Measurements from ENCODE around the gene BICD1.

BICD1 gene

GRCh38 chr12:32106517-32107358, at the start of gene BICD1:
BICD1 (plus strand) TSS chr12:32106847; CDS start chr12:32107332, 485 bp downstream.
- H3K36me3 ChIP-seq (ENCODE audit: insufficient read depth, insufficient read length, low read length) = peaks cover 16% of the 10 kb centered on the region
- peaks cover 4% of the 10 kb centered on the region for H3K4me1 ChIP-seq (ENCODE audit: insufficient read depth, insufficient read length)
- peak; percentile 95 for DNase-seq (ENCODE audit: low read depth, low spot score)
- no peak for TF ChIP-seq ZNF274 (IDR thresholded peaks at IDR 0.05; ENCODE audit: low read depth, low read length)
- peak; percentile 52 for TF ChIP-seq YY1 (IDR thresholded peaks at IDR 0.05; ENCODE audit: insufficient read depth, insufficient read length)
- no peaks in the 10 kb centered on the region for H3K27me3 ChIP-seq (ENCODE audit: insufficient read depth, insufficient read length)
- H3K9ac ChIP-seq (ENCODE audit: insufficient read length, low read depth) = peak within 1 kb of the TSS; percentile 100
- no peaks in the 10 kb centered on the region for H3K9me3 ChIP-seq (ENCODE audit: insufficient read depth, low read length)
- peak within 1 kb of the TSS; percentile 99 for H3K4me3 ChIP-seq (ENCODE audit: insufficient read length, low read depth)

- TF ChIP-seq ZNF274 (IDR thresholded peaks at IDR 0.05; ENCODE audit: low read depth, low read length) (no peak), SUZ12 (IDR thresholded peaks at IDR 0.05; ENCODE audit: extremely low read depth, insufficient read depth, insufficient read length) (no peak), YY1 (IDR thresholded peaks at IDR 0.05; ENCODE audit: insufficient read depth, insufficient read length) (no peak)
- no peaks in the 10 kb centered on the region for H3K4me1 ChIP-seq (ENCODE audit: insufficient read depth, insufficient read length)
- no peak for DNase-seq (ENCODE audit: low read depth, low spot score)
- no peaks in the 10 kb centered on the region for H3K9me3 ChIP-seq (ENCODE audit: insufficient read depth, low read length)
- no peaks in the 10 kb centered on the region for H3K27me3 ChIP-seq (ENCODE audit: insufficient read depth, insufficient read length)
- no peak overlapping the region for H3K9ac ChIP-seq (ENCODE audit: insufficient read length, low read depth)
- H3K36me3 ChIP-seq (ENCODE audit: insufficient read depth, insufficient read length, low read length) = no peaks in the 10 kb centered on the region
- no peak overlapping the region for H3K4me3 ChIP-seq (ENCODE audit: insufficient read length, low read depth)
Measured at GRCh38 chr12:32061033-32061432, 45.6 kb upstream of the BICD1 start.

GRCh38 chr12:32062881-32063280, 43.8 kb upstream of the BICD1 start:
- Histone ChIP-seq H3K9me3 (ENCODE audit: insufficient read depth, low read length) (no peaks in the 10 kb centered on the region), H3K4me1 (ENCODE audit: insufficient read depth, insufficient read length) (no peaks in the 10 kb centered on the region), H3K27me3 (ENCODE audit: insufficient read depth, insufficient read length) (no peaks in the 10 kb centered on the region), H3K36me3 (ENCODE audit: insufficient read depth, insufficient read length, low read length) (no peaks in the 10 kb centered on the region), H3K4me3 (ENCODE audit: insufficient read length, low read depth) (no peak overlapping the region), H3K9ac (ENCODE audit: insufficient read length, low read depth) (no peak overlapping the region)
- no peak for TF ChIP-seq ZNF274 (IDR thresholded peaks at IDR 0.05; ENCODE audit: low read depth, low read length)
- TF ChIP-seq SUZ12 (IDR thresholded peaks at IDR 0.05; ENCODE audit: extremely low read depth, insufficient read depth, insufficient read length) = no peak
- TF ChIP-seq YY1 (IDR thresholded peaks at IDR 0.05; ENCODE audit: insufficient read depth, insufficient read length) = no peak
- no peak for DNase-seq (ENCODE audit: low read depth, low spot score)

- Histone ChIP-seq H3K9ac (ENCODE audit: insufficient read length, low read depth) (no peak overlapping the region), H3K4me1 (ENCODE audit: insufficient read depth, insufficient read length) (no peaks in the 10 kb centered on the region), H3K4me3 (ENCODE audit: insufficient read length, low read depth) (no peak overlapping the region), H3K9me3 (ENCODE audit: insufficient read depth, low read length) (no peaks in the 10 kb centered on the region), H3K27me3 (ENCODE audit: insufficient read depth, insufficient read length) (no peaks in the 10 kb centered on the region), H3K36me3 (ENCODE audit: insufficient read depth, insufficient read length, low read length) (no peaks in the 10 kb centered on the region)
- TF ChIP-seq ZNF274 (IDR thresholded peaks at IDR 0.05; ENCODE audit: low read depth, low read length) = no peak
- no peak for TF ChIP-seq YY1 (IDR thresholded peaks at IDR 0.05; ENCODE audit: insufficient read depth, insufficient read length)
- TF ChIP-seq SUZ12 (IDR thresholded peaks at IDR 0.05; ENCODE audit: extremely low read depth, insufficient read depth, insufficient read length) = no peak
- no peak for DNase-seq (ENCODE audit: low read depth, low spot score)
Measured at GRCh38 chr12:32063796-32064195, 42.9 kb upstream of the BICD1 start.

GRCh38 chr12:32066206-32066605, 40.4 kb upstream of the BICD1 start:
- no peak for DNase-seq (ENCODE audit: low read depth, low spot score)
- Histone ChIP-seq H3K36me3 (ENCODE audit: insufficient read depth, insufficient read length, low read length) (no peaks in the 10 kb centered on the region), H3K4me3 (ENCODE audit: insufficient read length, low read depth) (no peak overlapping the region), H3K9ac (ENCODE audit: insufficient read length, low read depth) (no peak overlapping the region), H3K9me3 (ENCODE audit: insufficient read depth, low read length) (no peaks in the 10 kb centered on the region), H3K27me3 (ENCODE audit: insufficient read depth, insufficient read length) (no peaks in the 10 kb centered on the region), H3K4me1 (ENCODE audit: insufficient read depth, insufficient read length) (no peaks in the 10 kb centered on the region)
- TF ChIP-seq ZNF274 (IDR thresholded peaks at IDR 0.05; ENCODE audit: low read depth, low read length) = no peak

- H3K4me1 ChIP-seq (ENCODE audit: insufficient read depth, insufficient read length) = no peaks in the 10 kb centered on the region
- no peak overlapping the region for H3K4me3 ChIP-seq (ENCODE audit: insufficient read length, low read depth)
- no peak overlapping the region for H3K9ac ChIP-seq (ENCODE audit: insufficient read length, low read depth)
- peaks cover 12% of the 10 kb centered on the region for H3K9me3 ChIP-seq (ENCODE audit: insufficient read depth, low read length)
- no peak for DNase-seq (ENCODE audit: low read depth, low spot score)
- no peaks in the 10 kb centered on the region for H3K27me3 ChIP-seq (ENCODE audit: insufficient read depth, insufficient read length)
- TF ChIP-seq YY1 (IDR thresholded peaks at IDR 0.05; ENCODE audit: insufficient read depth, insufficient read length) = no peak
- no peak for TF ChIP-seq SUZ12 (IDR thresholded peaks at IDR 0.05; ENCODE audit: extremely low read depth, insufficient read depth, insufficient read length)
- no peak for TF ChIP-seq ZNF274 (IDR thresholded peaks at IDR 0.05; ENCODE audit: low read depth, low read length)
- H3K36me3 ChIP-seq (ENCODE audit: insufficient read depth, insufficient read length, low read length) = no peaks in the 10 kb centered on the region
Measured at GRCh38 chr12:32069071-32069470, 37.6 kb upstream of the BICD1 start.

GRCh38 chr12:32069731-32070130, 36.9 kb upstream of the BICD1 start:
- DNase-seq (ENCODE audit: low read depth, low spot score) = no peak
- Histone ChIP-seq H3K4me3 (ENCODE audit: insufficient read length, low read depth) (no peak overlapping the region), H3K27me3 (ENCODE audit: insufficient read depth, insufficient read length) (no peaks in the 10 kb centered on the region), H3K4me1 (ENCODE audit: insufficient read depth, insufficient read length) (no peaks in the 10 kb centered on the region), H3K36me3 (ENCODE audit: insufficient read depth, insufficient read length, low read length) (no peaks in the 10 kb centered on the region), H3K9me3 (ENCODE audit: insufficient read depth, low read length) (peaks cover 18% of the 10 kb centered on the region), H3K9ac (ENCODE audit: insufficient read length, low read depth) (no peak overlapping the region)
- TF ChIP-seq SUZ12 (IDR thresholded peaks at IDR 0.05; ENCODE audit: extremely low read depth, insufficient read depth, insufficient read length) (no peak), ZNF274 (IDR thresholded peaks at IDR 0.05; ENCODE audit: low read depth, low read length) (no peak)

All from NT2/D1 (cell line).